ENCODE results near the gene C19orf47.

C19orf47 gene

DNA sequence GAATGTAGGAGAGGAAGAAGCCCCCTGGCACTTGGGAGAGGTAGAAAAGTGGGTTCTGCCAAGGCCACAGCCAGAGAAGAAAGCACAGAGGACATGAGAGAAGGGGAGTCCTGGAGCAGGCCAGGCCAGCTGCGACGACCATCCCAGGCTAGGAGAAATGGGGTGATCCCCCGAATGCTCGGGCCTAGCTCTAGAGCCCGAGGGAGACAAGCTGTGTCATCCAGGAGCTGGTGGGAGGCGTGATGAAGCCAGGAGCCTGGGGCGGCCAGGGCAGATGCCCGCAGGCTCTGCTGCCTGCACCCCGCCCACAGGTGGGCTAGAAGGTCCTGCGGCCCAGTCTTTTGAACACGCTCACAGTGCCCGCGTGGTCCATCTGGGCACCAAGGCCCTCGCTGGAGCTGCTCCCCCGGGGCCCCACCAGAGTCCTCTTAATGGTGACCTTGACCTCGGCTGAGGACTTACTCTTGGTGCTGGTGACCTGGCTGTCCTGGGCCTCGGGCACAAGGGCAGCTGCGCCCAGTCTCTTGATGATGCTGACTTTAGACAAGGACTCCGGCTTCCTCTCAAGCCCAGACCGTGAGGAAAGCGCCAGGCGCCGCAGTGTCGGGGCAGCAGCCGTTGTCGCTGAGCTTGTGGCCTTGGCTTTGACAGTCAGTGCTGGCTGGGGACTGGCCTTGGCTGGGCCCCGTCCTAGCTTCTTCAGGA lies 26.5 kb downstream of the C19orf47 start:
- Mint-ChIP-seq H3K27me3 (no peaks in the 10 kb centered on the region), H3K4me3 (no peak overlapping the region), H3K9me3 (no peaks in the 10 kb centered on the region), H3K4me1 (no peaks in the 10 kb centered on the region), H3K36me3 (peaks cover 37% of the 10 kb centered on the region), H3K27ac (peak overlapping the region; percentile 60)
- CTCF ChIA-PET, result no interaction called here
- no peak for DNase-seq

- H3K27me3 Mint-ChIP-seq, result no peaks in the 10 kb centered on the region
- H3K4me3 Mint-ChIP-seq, result no peak overlapping the region
- no peak for DNase-seq
- no peaks in the 10 kb centered on the region for H3K4me1 Mint-ChIP-seq
- H3K27ac Mint-ChIP-seq, result peak overlapping the region; percentile 60
- peaks cover 33% of the 10 kb centered on the region for H3K36me3 Mint-ChIP-seq
- CTCF ChIA-PET, result no interaction called here
- no peaks in the 10 kb centered on the region for H3K9me3 Mint-ChIP-seq
Observed at GRCh38 chr19:40321076-40321475, 27.1 kb downstream of the C19orf47 start.

DNA sequence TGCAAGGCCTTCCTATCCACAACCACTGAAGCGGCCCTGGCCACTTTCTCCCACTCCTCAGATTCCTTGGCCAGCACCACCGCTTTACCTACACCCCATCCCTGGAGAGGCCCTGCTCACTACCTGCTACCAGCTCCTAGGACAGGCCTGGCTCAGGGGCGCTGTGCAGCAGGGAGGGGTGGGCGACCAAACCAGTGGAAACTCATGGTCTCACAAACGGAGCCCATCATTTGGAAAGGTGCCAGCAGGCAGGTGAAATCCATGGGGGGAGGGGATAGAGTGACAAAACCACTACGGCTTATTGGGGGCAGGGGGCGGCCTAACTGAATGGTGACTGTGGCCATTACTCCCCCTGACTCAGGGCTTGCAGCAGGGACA lies 27.6 kb downstream of the C19orf47 start:
- no peak for DNase-seq
- Mint-ChIP-seq H3K36me3 (peaks cover 29% of the 10 kb centered on the region), H3K4me1 (no peaks in the 10 kb centered on the region), H3K4me3 (no peak overlapping the region), H3K27me3 (no peaks in the 10 kb centered on the region), H3K27ac (no peak overlapping the region), H3K9me3 (no peaks in the 10 kb centered on the region)
- CTCF ChIA-PET, result no interaction called here

GRCh38 chr19:40317338-40317737 lies 30.9 kb downstream of the C19orf47 start:
- Mint-ChIP-seq H3K27ac (no peak overlapping the region), H3K9me3 (no peaks in the 10 kb centered on the region), H3K36me3 (peaks cover 9% of the 10 kb centered on the region), H3K4me1 (peaks cover 3% of the 10 kb centered on the region), H3K4me3 (no peak overlapping the region), H3K27me3 (no peaks in the 10 kb centered on the region)
- DNase-seq, result no peak
- CTCF ChIA-PET, result interaction anchor here (0.6 to 1.2 kb wide), 2 partner anchors 13 to 336 kb away, joined by 3 read pairs; no protein-coding TSS in a partner anchor

GRCh38 chr19:40315812-40316470 lies 32.3 kb downstream of the C19orf47 start:
- no peaks in the 10 kb centered on the region for H3K27me3 Mint-ChIP-seq
- CTCF ChIA-PET, result interaction anchor here (1.2 kb wide), 1 partner anchor 12 kb away, joined by 3 read pairs; no protein-coding TSS in a partner anchor
- H3K36me3 Mint-ChIP-seq, result peaks cover 5% of the 10 kb centered on the region
- H3K4me1 Mint-ChIP-seq, result peaks cover 3% of the 10 kb centered on the region
- H3K27ac Mint-ChIP-seq, result no peak overlapping the region
- H3K4me3 Mint-ChIP-seq, result no peak overlapping the region
- DNase-seq, result no peak
- H3K9me3 Mint-ChIP-seq, result no peaks in the 10 kb centered on the region

- Mint-ChIP-seq H3K9me3 (no peaks in the 10 kb centered on the region), H3K27me3 (no peaks in the 10 kb centered on the region), H3K4me1 (peaks cover 3% of the 10 kb centered on the region), H3K36me3 (no peaks in the 10 kb centered on the region), H3K27ac (no peak overlapping the region), H3K4me3 (no peak overlapping the region)
- CTCF ChIA-PET, result interaction anchor here (2.6 kb wide), 1 partner anchor 9 kb away, joined by 13 read pairs; no protein-coding TSS in a partner anchor
- DNase-seq, result no peak
Observed at GRCh38 chr19:40314656-40315055, 33.5 kb downstream of the C19orf47 start.

GRCh38 chr19:40313229-40313983 lies 34.8 kb downstream of the C19orf47 start:
- DNase-seq, result no peak
- Mint-ChIP-seq H3K27ac (no peak overlapping the region), H3K36me3 (no peaks in the 10 kb centered on the region), H3K9me3 (no peaks in the 10 kb centered on the region), H3K4me3 (no peak overlapping the region), H3K27me3 (no peaks in the 10 kb centered on the region), H3K4me1 (peaks cover 3% of the 10 kb centered on the region)
- CTCF ChIA-PET, result interaction anchor here (0.6 to 2.6 kb wide), 2 partner anchors 8 to 1821 kb away, joined by 3 to 13 read pairs; no protein-coding TSS in a partner anchor

- no peaks in the 10 kb centered on the region for H3K36me3 Mint-ChIP-seq
- H3K27me3 Mint-ChIP-seq, result no peaks in the 10 kb centered on the region
- H3K4me3 Mint-ChIP-seq, result no peak overlapping the region
- H3K9me3 Mint-ChIP-seq, result no peaks in the 10 kb centered on the region
- no peak overlapping the region for H3K27ac Mint-ChIP-seq
- CTCF ChIA-PET, result interaction anchor here (2.6 kb wide), 1 partner anchor 7 kb away, joined by 13 read pairs; no protein-coding TSS in a partner anchor
- peaks cover 3% of the 10 kb centered on the region for H3K4me1 Mint-ChIP-seq
- no peak for DNase-seq
Observed at GRCh38 chr19:40312533-40312932, 35.7 kb downstream of the C19orf47 start.

GRCh38 chr19:40309666-40310065 lies 38.5 kb downstream of the C19orf47 start:
- DNase-seq, result no peak
- peaks cover 3% of the 10 kb centered on the region for H3K4me1 Mint-ChIP-seq
- CTCF ChIA-PET, result interaction anchor here (0.7 kb wide), 1 partner anchor 324 kb away, joined by 3 read pairs; no protein-coding TSS in a partner anchor
- H3K4me3 Mint-ChIP-seq, result no peak overlapping the region
- no peaks in the 10 kb centered on the region for H3K9me3 Mint-ChIP-seq
- H3K36me3 Mint-ChIP-seq, result no peaks in the 10 kb centered on the region
- no peaks in the 10 kb centered on the region for H3K27me3 Mint-ChIP-seq
- no peak overlapping the region for H3K27ac Mint-ChIP-seq

- Mint-ChIP-seq H3K27ac (no peak overlapping the region), H3K4me3 (no peak overlapping the region), H3K27me3 (no peaks in the 10 kb centered on the region), H3K36me3 (no peaks in the 10 kb centered on the region), H3K9me3 (no peaks in the 10 kb centered on the region), H3K4me1 (no peaks in the 10 kb centered on the region)
- DNase-seq, result peak; percentile 88
- CTCF ChIA-PET, result interaction anchor here (0.6 to 2.2 kb wide), 35 partner anchors 9 to 762 kb away, joined by 3 to 13 read pairs (median 4); partner anchors contain the start of genes PRX and SERTAD1
Observed at GRCh38 chr19:40305403-40305802, 42.8 kb downstream of the C19orf47 start.

GRCh38 chr19:40304306-40304705 lies 43.9 kb downstream of the C19orf47 start:
- H3K4me3 Mint-ChIP-seq, result no peak overlapping the region
- no peak overlapping the region for H3K27ac Mint-ChIP-seq
- H3K9me3 Mint-ChIP-seq, result no peaks in the 10 kb centered on the region
- H3K27me3 Mint-ChIP-seq, result no peaks in the 10 kb centered on the region
- no peaks in the 10 kb centered on the region for H3K4me1 Mint-ChIP-seq
- DNase-seq, result no peak
- H3K36me3 Mint-ChIP-seq, result no peaks in the 10 kb centered on the region
- CTCF ChIA-PET, result interaction anchor here (1.0 to 2.2 kb wide), 11 partner anchors 12 to 461 kb away, joined by 3 to 13 read pairs (median 5); no protein-coding TSS in a partner anchor

DNA sequence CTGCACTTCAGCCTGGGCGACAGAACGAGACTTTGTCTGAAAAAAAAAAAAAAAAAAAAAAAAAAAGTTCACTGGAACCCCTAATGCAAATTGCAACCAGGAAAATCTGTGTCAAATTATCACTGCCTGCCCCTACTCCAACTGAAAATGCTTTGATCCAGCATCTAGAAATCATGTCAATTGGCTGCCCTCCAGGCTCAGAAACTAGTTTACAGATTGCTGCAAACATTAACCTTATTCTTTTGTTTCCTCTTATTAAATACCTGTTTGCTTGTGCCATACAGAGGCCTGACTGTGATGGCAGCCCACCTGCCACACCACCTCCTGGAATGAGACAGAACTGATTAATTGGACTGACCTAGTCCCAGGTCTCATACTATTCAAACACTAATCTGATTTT lies 44.4 kb downstream of the C19orf47 start:
- no peak overlapping the region for H3K27ac Mint-ChIP-seq
- H3K36me3 Mint-ChIP-seq, result no peaks in the 10 kb centered on the region
- CTCF ChIA-PET, result interaction anchor here (1.0 to 2.2 kb wide), 6 partner anchors 13 to 331 kb away, joined by 3 to 13 read pairs (median 7); no protein-coding TSS in a partner anchor
- DNase-seq, result no peak
- no peak overlapping the region for H3K4me3 Mint-ChIP-seq
- no peaks in the 10 kb centered on the region for H3K4me1 Mint-ChIP-seq
- H3K27me3 Mint-ChIP-seq, result no peaks in the 10 kb centered on the region
- H3K9me3 Mint-ChIP-seq, result no peaks in the 10 kb centered on the region

- no peaks in the 10 kb centered on the region for H3K9me3 Mint-ChIP-seq
- no peak overlapping the region for H3K4me3 Mint-ChIP-seq
- H3K4me1 Mint-ChIP-seq, result no peaks in the 10 kb centered on the region
- CTCF ChIA-PET, result interaction anchor here (0.7 to 1.4 kb wide), 2 partner anchors 139 to 162 kb away, joined by 3 read pairs; no protein-coding TSS in a partner anchor
- H3K36me3 Mint-ChIP-seq, result no peaks in the 10 kb centered on the region
- H3K27me3 Mint-ChIP-seq, result no peaks in the 10 kb centered on the region
- DNase-seq, result no peak
- no peak overlapping the region for H3K27ac Mint-ChIP-seq
Observed at GRCh38 chr19:40302224-40303011, 45.8 kb downstream of the C19orf47 start.
